ENCODE data around the gene HACD2. TPM values are rescaled to one million over a fixed set of nuclear protein-coding genes. Genes with fewer than 3 reads are reported as not detected.
A peak's percentile ranks its signal among the peaks of the same experiment; 100 is the strongest.

HACD2 gene
- polyA plus RNA-seq, 2 of the 4 experiments (the other 2 are of a cell fraction), result 41.8 to 97.7 TPM

- no peak for FAIRE-seq
- Histone ChIP-seq H3K4me1 (no peaks in the 10 kb centered on the region), H3K27ac (no peak overlapping the region), H3K4me2 (no peak overlapping the region), H3K9me3 (no peaks in the 10 kb centered on the region), H3K4me3 (no peak overlapping the region)
- ChIA-PET CTCF (interaction anchor here (1.3 to 6.4 kb wide), 2 partner anchors 12 to 286 kb away, joined by 3 to 52 read pairs; no protein-coding TSS in a partner anchor), POLR2A (no interaction called here)
- TF ChIP-seq JUNB (IDR thresholded peaks at IDR 0.05) (no peak), PBX3 (IDR thresholded peaks at IDR 0.05) (no peak), CHD2 (IDR thresholded peaks at IDR 0.05; ENCODE audit: low read length, partially characterized antibody) (no peak), BHLHE40 (IDR thresholded peaks at IDR 0.05; ENCODE audit: low read depth, low read length) (no peak), SREBF2 (IDR thresholded peaks at IDR 0.05) (no peak), MAFK (IDR thresholded peaks at IDR 0.05; ENCODE audit: partially characterized antibody) (peak; percentile 52)
- ATAC-seq, result no peak
- 95% methylated on average over 2 of the region's 2 CpGs for WGBS (ENCODE audit: missing lambda C conversion rate)
- no peak for DNase-seq (ENCODE audit: low read depth in 1 of 2, low spot score in 1 of 2)
Observed at GRCh38 chr3:123571973-123572365, 12.9 kb downstream of the HACD2 start.

GRCh38 chr3:123571264-123571972 is 13.4 kb downstream of the HACD2 start:
- H3K27ac ChIP-seq, result no peak overlapping the region
- H3K4me2 ChIP-seq, result no peak overlapping the region
- CTCF ChIA-PET, result interaction anchor here (0.8 to 6.4 kb wide), 3 partner anchors 9 to 286 kb away, joined by 3 to 52 read pairs (median 3); no protein-coding TSS in a partner anchor
- H3K4me1 ChIP-seq, result no peaks in the 10 kb centered on the region
- no peak for ATAC-seq
- no peak overlapping the region for H3K4me3 ChIP-seq
- no peak for FAIRE-seq
- H3K9me3 ChIP-seq, result no peaks in the 10 kb centered on the region
- WGBS (ENCODE audit: missing lambda C conversion rate), result 85% methylated on average over 4 of the region's 4 CpGs
- no peak for DNase-seq (ENCODE audit: low read depth in 1 of 2, low spot score in 1 of 2)
- TF ChIP-seq NPAS2 (CRISPR knock-in tag; IDR thresholded peaks at IDR 0.05; ENCODE audit: borderline replicate concordance) (no peak), TFCP2L1 (CRISPR knock-in tag; IDR thresholded peaks at IDR 0.05) (no peak), JUN (IDR thresholded peaks at IDR 0.05) (no peak)
- POLR2A ChIA-PET, result no interaction called here

GRCh38 chr3:123568875-123569274 is 16.0 kb downstream of the HACD2 start:
- TF ChIP-seq PHF8 (IDR thresholded peaks at IDR 0.05; ENCODE audit: borderline replicate concordance, low read depth), result no peak
- no peak for TF ChIP-seq CBX8 (IDR thresholded peaks at IDR 0.05)
- TF ChIP-seq USF2 (IDR thresholded peaks at IDR 0.05), result no peak
- no peak for TF ChIP-seq MYC (IDR thresholded peaks at IDR 0.05; ENCODE audit: borderline replicate concordance, low read length)
- no peak for TF ChIP-seq BHLHE40 (IDR thresholded peaks at IDR 0.05; ENCODE audit: low read depth, low read length)
- no peak for TF ChIP-seq NPAS2 (CRISPR knock-in tag; IDR thresholded peaks at IDR 0.05; ENCODE audit: borderline replicate concordance)
- no peak for TF ChIP-seq KDM5A (IDR thresholded peaks at IDR 0.05)
- TF ChIP-seq CHD4 (IDR thresholded peaks at IDR 0.05; ENCODE audit: borderline replicate concordance), result no peak
- no peak for TF ChIP-seq EHF (CRISPR knock-in tag; IDR thresholded peaks at IDR 0.05)
- TF ChIP-seq ZSCAN20 (CRISPR knock-in tag; IDR thresholded peaks at IDR 0.05), result no peak
- TF ChIP-seq JUN (IDR thresholded peaks at IDR 0.05), result no peak
- no peak for TF ChIP-seq HMGXB4 (CRISPR knock-in tag; IDR thresholded peaks at IDR 0.05; ENCODE audit: borderline replicate concordance)
- H3K9me3 ChIP-seq, result no peaks in the 10 kb centered on the region
- no peak for FAIRE-seq
- ChIA-PET POLR2A (no interaction called here), CTCF (interaction anchor here (6.4 kb wide), 1 partner anchor 9 kb away, joined by 52 read pairs; no protein-coding TSS in a partner anchor)
- no peak overlapping the region for H3K4me3 ChIP-seq
- H3K4me2 ChIP-seq, result no peak overlapping the region
- DNase-seq (ENCODE audit: low read depth in 1 of 2, low spot score in 1 of 2), result no peak
- H3K27ac ChIP-seq, result no peak overlapping the region
- ATAC-seq, result no peak
- no peaks in the 10 kb centered on the region for H3K4me1 ChIP-seq

Data from A549 (cell line).